Breast epithelium (tissue), 4 donors: Measurements from ENCODE around the gene EIF4G3. TPM values are rescaled to one million over a fixed set of nuclear protein-coding genes. Genes with fewer than 3 reads are reported as not detected.

Experiments used
- DNase-seq, 2 donors: peaks; one replicate each; pipeline ENCODE4 v3.0.0-alpha.2; 2019; ENCODE audit warnings: low spot score in 2 of 2
- H3K27ac ChIP-seq, 2 donors: fragments of 200-600 bp; sonication (generic) in 1 of 2; one replicate each; pipeline ENCODE4 v1.5.1; 2016 to 2019; ENCODE audit warnings: mild to moderate bottlenecking in 1 of 2
- H3K27me3 ChIP-seq, 2 donors: fragments of 200-600 bp; sonication (generic) in 1 of 2; one replicate each; pipeline versions ENCODE4 v1.5.1 to v1.6.0; 2017 to 2019; ENCODE audit warnings: control low read depth in 1 of 2, mild to moderate bottlenecking in 1 of 2
- H3K36me3 ChIP-seq: fragments of 200-600 bp; one replicate; pipeline ENCODE4 v1.5.1; 2019
- H3K4me1 ChIP-seq, 2 donors: fragments of 200-600 bp; sonication (generic); one replicate each; pipeline ENCODE4 v1.5.1; 2016 to 2019; ENCODE audit warnings: control low read depth in 1 of 2
- H3K4me3 ChIP-seq, 3 donors: fragments of 200-600 bp; sonication (generic); 1 replicate in 2 of 3; 2 replicates in 1 of 3; pipeline ENCODE4 v1.5.1; 2016 to 2019; ENCODE audit warnings: mild to moderate bottlenecking in 3 of 3, moderate library complexity in 2 of 3
- H3K9me3 ChIP-seq, 2 donors: fragments of 200-600 bp; sonication (generic) in 1 of 2; one replicate each; pipeline ENCODE4 v1.5.1; 2016 to 2019; ENCODE audit warnings: control low read depth in 1 of 2
- CTCF ChIP-seq, 3 donors: fragments of 450-650 bp; IDR thresholded peaks; one replicate each; pipeline ENCODE4 v1.5.1; 2016 to 2017; ENCODE audit warnings: antibody characterized with exemption in 3 of 3, mild to moderate bottlenecking in 3 of 3, moderate library complexity in 3 of 3
- POLR2A ChIP-seq: fragments of 450-650 bp; IDR thresholded peaks from one replicate; pipeline ENCODE4 v1.6.1; 2016; ENCODE audit warnings: antibody characterized with exemption, mild to moderate bottlenecking, moderate library complexity
- POLR2AphosphoS5 ChIP-seq, 3 donors: sonication (generic); formaldehyde crosslinking; IDR thresholded peaks; one replicate each; pipeline ENCODE4 v1.6.1; 2017; ENCODE audit warnings: antibody characterized with exemption in 3 of 3
- intact Hi-C: fragments of 100-400 bp; cut with DNase I; formaldehyde crosslinking; loops from one replicate; pipeline ENCODE4 v1.15.1; 2023; ENCODE audit warnings: low total_unique reads
- total RNA-seq, 3 donors: library from RNA; depleted of rRNA; stranded (reverse); fragments of >200 nt; gene quantifications; one replicate each; pipeline ENCODE4 v1.1.0, GENCODE V29; 2016

Gene EIF4G3
- total RNA-seq, 3 donors from 2014 or later: 37.8 to 52.4 (median 50.8) TPM

- no peaks in the 10 kb centered on the region for H3K36me3 ChIP-seq
- H3K4me1 ChIP-seq: no peaks in the 10 kb centered on the region
- intact Hi-C loops: no loop called here
- no peak overlapping the region for H3K27ac ChIP-seq
- DNase-seq: no peak
- H3K4me3 ChIP-seq: no peak overlapping the region
- no peaks in the 10 kb centered on the region for H3K9me3 ChIP-seq
- no peaks in the 10 kb centered on the region for H3K27me3 ChIP-seq
- TF ChIP-seq POLR2A (no peak), CTCF (IDR thresholded peaks at IDR 0.05) (no peak), POLR2AphosphoS5 (IDR thresholded peaks at IDR 0.05) (no peak)
Observed at GRCh38 chr1:20829531-20829930, 347.2 kb downstream of the EIF4G3 start.

GRCh38 chr1:20823845-20824244 lies 352.9 kb downstream of the EIF4G3 start:
- intact Hi-C loops: no loop called here
- no peaks in the 10 kb centered on the region for H3K36me3 ChIP-seq

GRCh38 chr1:20821466-20821865 lies 355.2 kb downstream of the EIF4G3 start:
- no peaks in the 10 kb centered on the region for H3K27me3 ChIP-seq
- TF ChIP-seq CTCF (IDR thresholded peaks at IDR 0.05) (no peak), POLR2A (no peak), POLR2AphosphoS5 (IDR thresholded peaks at IDR 0.05) (no peak)
- H3K9me3 ChIP-seq: no peaks in the 10 kb centered on the region
- no peak overlapping the region for H3K4me3 ChIP-seq
- DNase-seq: no peak
- intact Hi-C loops: no loop called here
- no peaks in the 10 kb centered on the region for H3K4me1 ChIP-seq
- H3K27ac ChIP-seq: no peak overlapping the region
- no peaks in the 10 kb centered on the region for H3K36me3 ChIP-seq

More at GRCh38 chr1:20823845-20824244, 352.9 kb downstream of the EIF4G3 start:
- no peak for TF ChIP-seq CTCF (IDR thresholded peaks at IDR 0.05)
- TF ChIP-seq POLR2AphosphoS5 (IDR thresholded peaks at IDR 0.05): no peak
- no peak for TF ChIP-seq POLR2A
- Histone ChIP-seq H3K27me3 (no peaks in the 10 kb centered on the region), H3K4me1 (no peaks in the 10 kb centered on the region), H3K4me3 (no peak overlapping the region), H3K27ac (no peak overlapping the region), H3K9me3 (no peaks in the 10 kb centered on the region)
- DNase-seq: no peak

GRCh38 chr1:20819818-20820217 lies 356.9 kb downstream of the EIF4G3 start:
- H3K27me3 ChIP-seq: no peaks in the 10 kb centered on the region
- H3K27ac ChIP-seq: no peak overlapping the region
- H3K36me3 ChIP-seq: no peaks in the 10 kb centered on the region
- intact Hi-C loops: no loop called here
- H3K4me3 ChIP-seq: no peak overlapping the region
- no peaks in the 10 kb centered on the region for H3K9me3 ChIP-seq
- no peak for DNase-seq
- H3K4me1 ChIP-seq: no peaks in the 10 kb centered on the region
- TF ChIP-seq POLR2AphosphoS5 (IDR thresholded peaks at IDR 0.05) (no peak), POLR2A (no peak), CTCF (IDR thresholded peaks at IDR 0.05) (no peak)

GRCh38 chr1:20814534-20814871 lies 362.2 kb downstream of the EIF4G3 start:
- Histone ChIP-seq H3K27me3 (no peaks in the 10 kb centered on the region), H3K9me3 (no peaks in the 10 kb centered on the region), H3K36me3 (peaks cover 7% of the 10 kb centered on the region), H3K27ac (no peak overlapping the region), H3K4me3 (no peak overlapping the region), H3K4me1 (no peaks in the 10 kb centered on the region)
- intact Hi-C loops: no loop called here
- TF ChIP-seq POLR2AphosphoS5 (IDR thresholded peaks at IDR 0.05): no peak
- TF ChIP-seq CTCF (IDR thresholded peaks at IDR 0.05): no peak
- TF ChIP-seq POLR2A: no peak
- no peak for DNase-seq
